Myocyte (in vitro differentiated cells): Measurements from ENCODE around the gene RMC1. TPM values are rescaled to one million over a fixed set of nuclear protein-coding genes. Genes with fewer than 3 reads are reported as not detected.
"Not testable (repeated sequence)": the region's sequence is repeated elsewhere in the genome, so short reads cannot be mapped to it uniquely, and the experiment has no call there.

Source experiments
- DNase-seq: peaks from one replicate; pipeline ENCODE4 v3.0.0-alpha.2; 2012; ENCODE audit warnings: low read depth
- polyA plus RNA-seq: library from polyadenylated mRNA; unstranded; fragments of >200 nt; gene quantifications from one replicate; pipeline ENCODE4 v1.2.1, GENCODE V29; 2012; ENCODE audit warnings: missing spikeins
- total RNA-seq: library from RNA; depleted of rRNA; stranded (reverse); fragments of >200 nt; gene quantifications from 2 replicates; pipeline ENCODE4 v1.2.3, GENCODE V29; 2014

Gene RMC1
- total RNA-seq = 16.2 and 24.0 TPM in 2 replicates
- 24.5 TPM for polyA plus RNA-seq

DNA sequence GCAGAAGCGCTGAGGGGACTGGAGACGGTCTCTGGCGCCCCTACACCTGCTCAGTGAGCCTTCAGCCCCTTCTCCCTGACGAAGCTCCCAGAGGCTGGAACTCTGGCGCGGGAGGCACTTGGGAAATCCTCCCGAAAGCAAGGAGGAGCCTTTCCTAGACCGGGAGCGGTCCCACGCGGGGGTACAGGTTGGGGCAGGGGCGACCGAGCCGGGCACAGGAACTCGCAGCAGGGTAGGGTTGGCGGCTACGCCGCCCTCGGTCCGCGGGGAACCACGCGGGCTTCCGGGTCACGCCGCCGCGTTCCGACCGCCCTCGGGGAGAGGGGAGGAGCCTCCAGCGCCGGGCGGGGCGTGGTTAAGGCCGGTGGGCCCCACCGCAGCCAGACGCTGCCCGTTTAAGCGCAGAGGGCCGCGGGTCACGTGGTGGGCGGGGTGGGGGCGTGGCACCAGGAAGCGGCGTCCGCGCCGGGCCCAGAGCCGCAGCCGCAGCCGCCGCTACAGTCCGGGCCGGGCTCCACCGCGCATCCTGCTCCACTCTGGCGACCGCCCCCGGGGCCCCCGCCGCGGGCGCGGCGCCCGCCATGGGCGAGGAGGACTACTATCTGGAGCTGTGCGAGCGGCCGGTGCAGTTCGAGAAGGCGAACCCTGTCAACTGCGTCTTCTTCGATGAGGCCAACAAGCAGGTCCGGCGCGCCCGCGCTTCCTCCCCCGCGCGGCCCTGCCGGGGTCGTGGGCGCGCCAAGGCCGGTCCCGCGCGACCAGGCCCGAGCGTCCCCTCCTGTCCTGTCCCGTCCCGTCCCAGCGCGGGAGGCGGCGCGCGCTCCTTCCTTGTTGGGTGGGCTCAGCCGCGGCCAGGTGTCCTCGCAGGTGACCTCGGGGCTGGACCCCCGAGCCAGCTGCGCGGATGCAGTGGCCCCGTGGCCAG is at the start of gene RMC1:
TSS of gene RMC1 (plus strand) at position 474 of the 925 bp plus-strand sequence. CDS start at position 582, 108 bp downstream.
- DNase-seq = peak; percentile 93

DNA sequence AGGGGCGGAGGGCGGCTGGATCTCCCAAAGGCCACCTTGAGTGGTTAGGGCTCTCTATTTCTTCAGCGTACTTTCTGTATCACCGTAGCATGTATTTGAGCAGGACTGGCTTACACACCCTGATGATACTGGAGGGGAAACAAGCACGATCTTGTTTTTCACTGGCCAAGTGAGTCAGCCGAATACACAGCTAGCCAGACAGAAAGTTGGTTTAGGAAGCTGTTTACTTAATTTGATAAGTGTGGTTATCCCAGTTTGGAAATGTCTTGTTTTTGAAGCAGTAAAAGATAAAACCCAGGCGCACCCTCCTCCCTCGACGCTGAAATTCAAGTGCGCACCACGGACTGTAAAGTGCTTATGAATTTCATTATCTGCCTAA is 49.6 kb upstream of the RMC1 start:
- peak; percentile 39 for DNase-seq

DNA sequence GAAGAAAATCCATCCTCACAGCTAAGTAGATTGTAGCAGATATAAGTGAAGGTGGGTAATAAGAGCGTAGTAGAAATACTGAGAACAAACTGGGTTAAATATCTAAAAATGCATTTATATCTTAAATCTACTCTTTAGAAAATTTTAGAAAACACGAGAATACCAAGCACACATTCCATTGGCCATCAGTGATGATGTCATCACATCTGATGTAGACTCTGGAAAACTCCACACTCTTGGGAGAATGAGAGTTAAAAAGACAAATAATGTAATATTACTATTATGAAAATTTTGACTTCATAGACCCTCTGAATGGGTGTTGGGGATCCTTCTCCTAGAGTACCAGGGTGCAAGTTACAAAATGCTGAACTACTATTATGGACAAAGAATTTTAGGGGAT is 46.5 kb upstream of the RMC1 start:
- no peak for DNase-seq

DNA sequence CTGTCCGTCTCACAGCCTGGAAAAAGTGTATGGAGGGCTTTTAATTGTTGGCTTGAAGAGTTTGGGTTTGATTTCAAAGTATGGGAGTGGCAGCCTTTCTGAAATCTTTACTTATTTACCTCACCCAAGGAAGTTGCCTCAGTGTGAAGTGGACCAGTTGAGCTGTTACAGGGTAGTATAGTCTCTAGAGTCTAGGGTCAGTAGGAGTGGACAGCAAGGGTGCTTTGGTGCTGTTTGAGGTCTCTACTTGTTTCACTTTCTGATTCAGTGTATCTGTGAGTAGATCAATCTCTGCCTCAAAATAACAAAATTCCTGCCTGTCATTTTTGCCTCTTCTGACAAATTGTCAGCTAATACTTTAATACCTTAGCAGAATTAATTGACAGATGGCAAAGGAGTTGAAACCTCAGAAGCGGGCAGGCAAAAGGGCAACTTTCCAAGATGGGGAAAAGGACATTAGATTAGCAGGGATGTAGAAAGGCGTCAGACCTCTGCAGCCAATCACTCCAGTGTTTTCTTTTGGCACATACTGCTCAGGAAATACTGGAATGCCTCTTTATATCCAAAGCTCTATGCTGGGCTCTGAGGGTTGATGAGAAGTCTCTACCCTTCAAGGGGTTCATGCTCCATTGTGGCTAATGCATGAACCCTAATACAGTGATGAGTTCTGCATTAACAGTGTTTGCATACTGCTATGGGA is 44.3 kb upstream of the RMC1 start:
- no peak for DNase-seq

DNA sequence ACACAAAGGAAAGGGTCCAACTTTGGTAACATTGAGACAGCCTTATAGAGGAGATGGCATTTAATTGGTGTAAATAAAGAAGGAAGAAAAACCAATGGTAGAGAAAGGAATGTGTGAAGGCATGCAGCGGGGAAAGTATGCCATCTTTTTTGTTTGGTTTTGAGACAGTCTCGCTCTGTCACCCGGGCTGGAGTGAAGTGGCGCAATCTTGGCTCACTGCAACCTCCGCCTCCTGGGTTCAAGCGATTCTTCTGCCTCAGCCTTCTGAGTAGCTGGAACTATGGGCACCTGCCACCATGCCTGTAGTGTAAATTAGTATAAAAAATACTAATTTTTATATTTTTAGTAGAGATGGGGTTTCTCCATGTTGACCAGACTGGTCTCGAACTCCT is 43.8 kb upstream of the RMC1 start:
- DNase-seq = no peak

DNA sequence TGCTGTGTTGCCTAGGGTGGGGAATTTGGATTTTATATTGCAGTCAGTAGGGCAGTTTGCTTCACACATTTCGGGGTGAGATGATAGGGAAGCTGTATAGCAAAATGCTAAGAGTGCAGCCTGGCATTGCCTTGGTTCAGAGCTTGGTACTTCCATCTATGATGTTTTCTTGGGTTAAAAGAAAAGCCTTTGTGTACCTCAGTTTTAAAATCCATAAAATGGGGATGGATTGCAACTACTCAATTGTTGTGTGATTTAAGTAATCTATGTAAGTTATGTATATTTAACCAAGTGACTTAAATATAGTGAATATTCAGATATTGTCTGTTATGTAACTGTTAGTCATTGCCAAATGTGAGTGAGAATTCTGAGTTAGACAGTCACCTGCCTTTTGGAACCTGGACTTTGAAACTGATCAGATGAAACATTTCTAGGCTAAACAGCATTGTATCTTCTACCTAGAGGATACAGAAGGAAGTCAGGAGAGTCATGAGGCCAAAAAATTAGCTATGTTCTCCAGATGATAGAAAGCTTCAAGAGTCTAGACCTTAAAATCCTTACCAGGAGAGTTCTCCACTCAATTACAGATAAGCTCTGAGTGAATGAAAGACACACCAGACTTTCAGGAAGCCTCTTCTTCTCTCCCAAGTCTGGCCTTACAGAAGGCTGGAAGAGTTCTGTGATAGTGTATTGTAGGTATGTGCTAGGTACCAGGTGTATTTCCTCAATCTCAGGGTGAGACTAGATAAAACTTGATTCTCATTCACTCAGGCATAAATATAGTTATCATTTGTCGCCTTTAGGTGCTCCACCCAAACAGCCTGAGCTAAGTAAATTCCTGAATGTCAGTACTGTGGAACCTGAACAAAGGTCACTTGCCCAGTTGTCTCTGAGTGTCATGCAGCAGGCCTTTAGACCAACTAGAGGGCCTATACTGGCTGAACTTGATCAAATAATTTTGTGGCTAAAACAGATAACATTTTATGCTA is 42.7 kb upstream of the RMC1 start:
- no peak for DNase-seq

DNA sequence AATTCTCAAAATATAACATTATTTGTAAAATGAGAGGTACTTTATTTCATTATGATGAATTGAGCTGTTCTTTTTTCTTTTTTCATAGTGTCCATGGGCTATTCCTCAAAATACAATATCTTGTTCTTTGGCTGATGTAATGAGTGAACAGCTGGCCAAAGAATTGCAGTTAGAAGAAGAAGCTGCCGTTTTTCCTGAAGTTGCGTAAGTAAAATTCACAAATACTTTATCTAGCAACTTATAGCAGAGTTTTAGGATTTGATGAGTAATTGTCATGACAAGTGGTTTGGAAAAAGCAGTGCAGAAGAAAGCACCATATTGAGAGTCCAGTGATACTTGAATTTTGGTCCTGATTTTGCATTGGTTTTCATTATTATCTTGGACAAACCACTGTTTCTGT is 40.4 kb upstream of the RMC1 start:
- no peak for DNase-seq

DNA sequence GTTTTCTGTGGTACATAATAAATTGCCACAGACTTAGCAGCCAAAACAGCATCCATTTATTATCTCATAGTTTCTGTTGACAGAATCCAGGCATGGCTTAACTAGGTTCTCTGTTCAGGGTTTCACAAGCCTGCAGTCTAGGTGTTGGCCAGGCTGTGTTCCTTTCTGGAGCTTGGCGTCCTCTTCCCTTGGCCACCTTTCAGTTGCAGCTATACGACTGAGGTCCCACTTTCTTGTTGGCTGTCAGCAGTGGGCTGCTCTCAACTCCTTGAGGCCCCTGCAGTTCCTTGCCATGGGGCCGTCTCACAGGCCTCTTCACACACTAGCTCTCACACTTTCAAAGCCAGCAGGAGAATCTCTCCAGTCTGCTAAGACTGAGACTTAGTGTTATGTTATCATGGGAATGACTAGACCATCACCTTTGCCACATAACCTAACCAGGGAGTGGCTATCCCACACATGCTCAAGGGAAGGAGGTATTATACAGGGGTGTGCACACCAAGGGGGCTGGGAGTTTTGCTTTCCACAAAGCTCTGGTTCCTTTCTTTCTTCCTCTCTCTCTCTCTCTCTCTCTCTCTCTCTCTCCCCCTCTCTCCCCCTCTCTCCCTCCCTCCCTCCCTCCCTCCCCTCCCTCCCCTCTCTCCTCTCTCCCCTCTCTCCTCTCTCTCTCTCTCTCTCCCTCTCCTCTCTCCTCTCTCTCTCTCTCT is 34.4 kb upstream of the RMC1 start:
- DNase-seq = no peak

DNA sequence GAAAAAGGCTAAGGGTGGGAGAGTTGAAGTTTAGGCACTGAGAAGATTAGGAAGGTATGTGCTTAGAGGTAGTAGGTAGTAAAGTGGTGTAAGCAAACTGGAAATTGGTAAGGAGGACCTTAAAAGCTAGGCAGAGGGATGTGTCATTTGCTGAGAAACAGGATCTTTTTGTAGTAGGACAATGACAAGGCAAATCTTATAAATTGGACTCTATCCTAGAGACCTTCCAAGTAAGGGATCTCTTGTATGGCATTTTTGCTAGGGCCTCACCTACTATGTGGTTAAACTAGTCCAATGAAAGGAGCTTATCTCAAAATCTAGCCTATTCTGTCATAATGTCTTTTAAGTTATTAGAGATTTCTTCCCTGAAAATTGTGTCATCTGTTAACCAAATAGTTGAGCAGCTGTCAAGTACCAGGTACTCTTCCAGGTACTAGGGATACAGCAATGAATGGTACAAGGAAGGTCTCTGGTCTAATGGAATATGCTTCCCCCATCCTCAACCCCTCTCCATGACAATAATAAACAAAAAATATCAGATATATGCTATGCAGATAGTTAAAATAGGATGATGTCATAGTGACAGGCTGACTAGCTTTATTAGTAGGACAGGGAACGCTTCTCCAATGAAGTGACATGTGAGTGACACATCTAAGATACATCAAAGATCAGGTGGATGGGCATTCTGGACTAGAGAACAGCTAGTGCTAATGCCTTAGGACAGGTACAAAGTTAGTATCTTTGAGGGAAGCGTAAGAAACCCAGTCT is 32.5 kb upstream of the RMC1 start:
- no peak for DNase-seq

DNA sequence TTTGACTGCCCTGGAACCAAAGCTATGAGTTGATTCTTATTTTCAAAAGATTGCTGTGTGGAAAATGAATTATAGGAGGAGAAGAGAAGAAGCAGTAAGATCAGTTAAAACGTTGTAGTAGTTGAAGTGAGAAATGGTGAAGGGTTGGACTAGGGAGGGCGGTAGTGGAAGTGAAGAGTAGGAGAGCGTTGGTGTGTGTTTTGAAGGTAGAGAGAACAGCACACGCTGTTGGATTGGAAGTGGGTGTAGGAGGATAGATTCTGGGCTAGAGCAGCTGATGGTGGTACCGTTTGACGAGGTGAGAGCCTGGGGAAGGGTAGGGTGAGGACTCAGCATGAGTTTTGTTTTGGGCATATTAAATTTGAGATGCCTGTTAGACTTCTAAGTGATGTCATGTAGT is 31.8 kb upstream of the RMC1 start:
- DNase-seq = no peak

DNA sequence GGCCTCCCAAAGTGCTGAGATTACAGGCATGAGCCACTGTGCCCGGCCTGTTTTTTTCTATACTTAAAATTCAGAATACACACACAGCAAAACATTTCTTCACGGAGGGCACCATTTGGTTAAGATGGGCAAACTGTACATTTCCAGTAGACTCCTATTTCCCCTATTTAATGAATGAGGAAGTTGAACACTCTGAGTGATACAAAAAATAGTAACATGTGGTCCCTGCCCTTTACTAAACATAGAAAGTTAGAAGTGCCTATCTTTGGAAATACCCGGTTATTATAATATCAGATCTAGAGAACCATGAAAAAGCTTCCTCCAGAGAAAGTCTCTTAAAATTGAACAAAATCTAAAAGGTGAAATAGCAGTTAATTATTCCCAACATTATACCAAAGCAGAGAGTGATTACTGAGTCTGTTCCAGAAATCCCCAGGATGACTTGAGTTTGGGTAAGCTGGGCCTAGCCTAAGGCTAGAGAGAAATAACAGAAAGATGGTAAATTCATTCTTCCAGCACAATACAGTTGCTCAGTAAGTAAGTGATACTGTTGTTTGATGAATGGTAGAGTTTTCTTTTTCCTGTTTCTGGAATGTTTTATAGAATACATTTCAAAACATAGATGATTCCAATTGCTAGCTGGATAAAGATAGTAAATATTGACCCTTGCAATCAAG is 23.3 kb upstream of the RMC1 start:
- DNase-seq = no peak

DNA sequence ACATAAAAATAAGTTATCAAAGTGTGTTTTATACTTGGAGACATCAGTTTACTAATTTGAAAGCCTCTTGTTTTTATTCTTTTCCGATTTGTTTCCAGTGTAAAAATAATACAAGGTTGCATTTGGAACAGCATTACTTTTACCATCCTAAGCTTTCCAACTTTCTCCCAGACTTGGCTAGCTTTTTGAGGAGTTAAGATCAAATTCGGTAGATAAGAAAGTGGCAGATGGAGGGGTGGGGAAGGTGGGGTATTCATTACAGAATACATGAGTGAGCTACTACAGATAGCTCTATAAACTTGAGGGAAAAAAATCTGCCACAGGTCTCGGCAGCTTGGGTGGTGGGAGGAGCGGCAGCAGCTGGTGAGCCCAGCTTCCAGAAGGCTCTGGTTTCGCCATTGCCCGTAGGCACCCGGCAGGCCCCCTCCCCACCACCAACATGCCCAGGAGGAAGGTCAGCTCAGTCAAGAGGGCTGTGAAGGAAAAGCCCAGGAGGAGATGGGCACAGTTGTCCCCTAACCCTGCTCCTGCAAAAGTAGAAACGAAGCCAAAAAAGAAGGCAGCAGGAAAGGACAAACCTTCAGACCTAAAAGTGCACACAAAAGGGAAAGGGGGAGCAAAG is 18.6 kb upstream of the RMC1 start:
- DNase-seq = no peak

DNA sequence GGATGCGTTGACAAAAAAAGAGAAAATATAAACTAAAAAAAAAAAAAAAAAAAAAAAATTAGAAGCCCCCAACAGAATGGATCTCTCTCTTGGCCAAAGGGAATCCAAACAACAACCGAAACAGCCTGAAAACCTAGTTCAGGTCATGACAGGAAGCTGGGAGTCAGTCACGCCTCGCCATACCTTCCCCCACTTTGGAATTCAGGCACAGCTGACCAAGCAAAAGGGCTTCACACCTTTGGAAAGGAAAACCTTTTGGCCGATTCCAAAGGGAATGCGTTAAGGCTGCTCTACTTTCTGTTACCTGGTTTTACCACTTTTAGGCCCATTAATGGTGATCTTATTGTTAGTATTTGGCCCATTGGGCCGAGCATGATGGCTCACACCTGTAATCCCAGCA is 17.9 kb upstream of the RMC1 start:
- no peak for DNase-seq

DNA sequence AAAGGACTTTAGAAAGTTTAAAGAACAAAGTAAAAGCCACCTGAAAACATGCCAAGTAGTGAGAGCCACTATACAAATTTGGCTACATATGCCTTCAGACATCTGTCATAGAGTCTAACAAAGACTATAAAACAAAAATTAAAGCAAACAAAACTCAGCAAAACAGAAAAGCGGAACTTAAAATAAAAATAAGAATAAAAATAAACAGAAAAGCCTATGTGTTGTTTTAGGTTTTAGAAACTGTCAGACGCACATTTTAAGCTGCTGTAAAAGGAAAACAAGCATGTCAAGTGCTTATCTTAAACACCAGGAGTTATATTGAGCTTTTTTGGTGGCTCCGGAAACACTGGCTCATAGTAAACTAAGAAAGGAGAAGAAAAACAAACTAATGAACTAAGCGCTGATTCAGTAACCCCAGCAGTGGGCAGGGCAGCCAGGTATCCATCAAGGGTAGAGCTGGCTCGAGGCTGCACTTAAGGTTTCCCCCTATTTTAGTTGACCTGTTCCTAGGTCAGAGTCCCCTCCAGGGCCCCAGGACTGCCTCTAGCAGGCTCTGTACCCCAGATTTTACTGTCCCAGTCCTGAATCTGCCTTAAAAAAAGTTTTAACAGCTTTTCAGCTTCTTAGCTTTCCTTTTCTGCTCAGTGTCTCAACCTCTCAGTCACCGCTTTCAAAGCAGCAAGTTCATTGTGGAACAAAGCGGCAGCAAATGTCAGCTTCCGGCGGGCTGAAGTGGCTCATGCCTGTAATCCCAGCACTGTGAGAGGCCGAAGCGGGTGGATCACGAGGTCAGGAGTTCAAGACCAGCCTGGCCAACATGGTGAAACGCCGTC is 15.4 kb upstream of the RMC1 start:
- DNase-seq = no peak

DNA sequence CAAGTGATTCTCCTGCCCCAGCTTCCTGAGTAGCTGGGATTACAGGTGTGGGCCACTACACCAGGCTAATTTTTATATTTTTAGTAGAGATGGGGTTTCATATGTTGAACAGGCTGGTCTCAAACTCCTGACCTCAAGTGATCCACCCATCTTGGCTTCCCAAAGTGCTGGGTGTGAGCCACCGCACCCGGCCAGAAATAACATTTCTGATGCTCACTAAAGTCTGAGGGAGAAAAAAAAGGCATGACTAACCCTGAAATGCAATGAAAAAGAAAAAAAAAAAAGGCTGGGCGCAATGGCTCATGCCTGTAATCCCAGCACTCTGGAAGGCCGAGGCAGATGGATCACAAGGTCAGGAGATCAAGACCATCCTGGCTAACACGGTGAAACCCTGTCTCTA is 13.7 kb upstream of the RMC1 start:
- not testable (repeated sequence) for DNase-seq

DNA sequence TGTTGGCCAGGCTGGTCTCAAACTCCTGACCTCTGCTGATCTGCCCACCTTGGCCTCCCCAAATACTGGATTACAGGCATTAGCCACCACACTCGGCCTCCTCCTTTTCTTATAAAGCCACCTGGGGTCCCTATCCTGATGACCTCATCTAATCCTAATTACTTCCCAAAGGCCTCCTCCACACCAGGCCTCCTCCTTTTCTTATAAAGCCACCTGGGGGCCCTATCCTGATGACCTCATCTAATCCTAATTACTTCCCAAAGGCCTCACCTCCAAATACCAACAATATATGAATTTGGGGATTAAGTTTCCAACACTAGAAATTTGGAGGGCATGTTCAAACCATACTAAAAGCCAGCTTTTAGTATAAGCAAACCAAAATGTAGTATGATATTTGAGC is 9.7 kb upstream of the RMC1 start:
- DNase-seq = no peak

DNA sequence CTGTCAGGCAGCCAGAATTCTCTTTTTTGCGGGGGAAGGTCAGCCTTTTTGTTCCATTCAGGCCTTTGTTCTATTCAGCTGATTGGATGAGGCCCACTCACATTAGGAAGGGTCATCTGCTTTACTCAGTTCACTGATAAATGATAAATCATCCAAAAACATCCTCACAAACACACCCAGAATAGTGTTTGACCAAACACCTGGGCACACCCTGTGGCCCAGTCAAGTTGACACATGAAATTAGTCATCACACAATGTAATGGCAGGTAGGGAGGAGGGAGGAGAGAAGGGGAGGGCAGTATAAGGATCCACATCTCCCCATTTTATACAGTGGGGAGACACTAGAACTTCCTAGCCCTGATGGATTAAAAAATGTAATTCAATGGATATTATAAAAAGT is 8.3 kb upstream of the RMC1 start:
- no peak for DNase-seq
